NCI-H1436 treated with DMSO at 0.1 percent for 48 hours (cell line): ENCODE data around the gene MGP.

Experiments
- DNase-seq: peaks from one replicate; lab custom pipeline; 2025; lab: John Stamatoyannopoulos, UW

MGP gene

GRCh38 chr12:14903386-14904098 lies 17.9 kb upstream of the MGP start:
- no peak for DNase-seq

- DNase-seq = no peak
These were observed 16.8 kb upstream of the MGP start for GRCh38 chr12:14902465-14902864.

- DNase-seq = no peak
These were observed 15.5 kb upstream of the MGP start for GRCh38 chr12:14901228-14901562.

GRCh38 chr12:14900521-14901227 lies 15.0 kb upstream of the MGP start:
- no peak for DNase-seq

GRCh38 chr12:14896521-14897169 lies 11.0 kb upstream of the MGP start:
- no peak for DNase-seq

- DNase-seq = no peak
These were observed 8.0 kb upstream of the MGP start for GRCh38 chr12:14893506-14894250.

GRCh38 chr12:14892726-14893505 lies 7.3 kb upstream of the MGP start:
- DNase-seq = no peak

- DNase-seq = no peak
These were observed 5.0 kb upstream of the MGP start for GRCh38 chr12:14890701-14891100.

GRCh38 chr12:14886271-14886670 lies 617 bp upstream of the MGP start:
- DNase-seq = peak; percentile 11

- no peak for DNase-seq
These were observed 1.2 kb downstream of the MGP start for GRCh38 chr12:14884458-14884878.

GRCh38 chr12:14883686-14884085 lies 2.0 kb downstream of the MGP start:
- DNase-seq = no peak

GRCh38 chr12:14880890-14881453 lies 4.7 kb downstream of the MGP start:
- DNase-seq = no peak

- no peak for DNase-seq
These were observed 6.3 kb downstream of the MGP start for GRCh38 chr12:14879222-14879933.

GRCh38 chr12:14878488-14878887 lies 7.2 kb downstream of the MGP start:
- no peak for DNase-seq

- no peak for DNase-seq
These were observed 8.8 kb downstream of the MGP start for GRCh38 chr12:14876833-14877232.

- no peak for DNase-seq
These were observed 10.8 kb downstream of the MGP start for GRCh38 chr12:14874882-14875281.

- no peak for DNase-seq
These were observed 12.0 kb downstream of the MGP start for GRCh38 chr12:14873440-14874185.

- no peak for DNase-seq
These were observed 13.8 kb downstream of the MGP start for GRCh38 chr12:14871886-14872285.

GRCh38 chr12:14871247-14871646 lies 14.4 kb downstream of the MGP start:
- no peak for DNase-seq

- DNase-seq = no peak
These were observed 16.6 kb downstream of the MGP start for GRCh38 chr12:14868916-14869506.
